MM.1S (cell line): ENCODE data around the gene CYB5R2.
A peak's percentile ranks its signal among the peaks of the same experiment; 100 is the strongest.
"Not testable (repeated sequence)": the region's sequence is repeated elsewhere in the genome, so short reads cannot be mapped to it uniquely, and the experiment has no call there.

ENCODE experiments used
- DNase-seq: peaks from one replicate; pipeline ENCODE4 v3.0.0-alpha.2; 2015
- H2AFZ ChIP-seq: fragments of 300-600 bp; sonication (generic); 2 replicates; pipeline ENCODE4 v1.6.0; 2016; ENCODE audit warnings: antibody characterized with exemption, low read length
- H3F3A ChIP-seq: fragments of 300-600 bp; sonication (generic); 2 replicates; pipeline ENCODE4 v1.6.1; 2016; ENCODE audit warnings: mild to moderate bottlenecking, antibody characterized with exemption, low read length, moderate library complexity, mixed read lengths; ENCODE audit not compliant: insufficient read depth
- H3K27ac ChIP-seq: fragments of 300-600 bp; sonication (generic); 2 replicates; pipeline ENCODE4 v1.5.1; 2016; ENCODE audit warnings: mild to moderate bottlenecking, low read length
- H3K27me3 ChIP-seq: fragments of 300-600 bp; sonication (generic); replicated peaks from 2 replicates; pipeline ENCODE4 v1.6.0; 2016; ENCODE audit warnings: low read length; ENCODE audit not compliant: insufficient read depth
- H3K36me3 ChIP-seq: fragments of 300-600 bp; sonication (generic); replicated peaks from 2 replicates; pipeline ENCODE4 v1.6.1; 2016; ENCODE audit warnings: mild to moderate bottlenecking, low read length, mixed read lengths; ENCODE audit not compliant: insufficient read depth
- H3K4me1 ChIP-seq: fragments of 300-600 bp; sonication (generic); 2 replicates; pipeline ENCODE4 v1.6.1; 2016; ENCODE audit warnings: low read length, mixed read lengths
- H3K4me2 ChIP-seq: fragments of 300-600 bp; sonication (generic); 2 replicates; pipeline ENCODE4 v1.6.0; 2016; ENCODE audit warnings: low read depth, low read length
- H3K4me3 ChIP-seq: fragments of 300-600 bp; sonication (generic); 2 replicates; pipeline ENCODE4 v1.5.1; 2016; ENCODE audit warnings: low read length, mixed read lengths
- H3K79me2 ChIP-seq: fragments of 300-600 bp; sonication (generic); 2 replicates; pipeline ENCODE4 v1.6.1; 2016; ENCODE audit warnings: mixed run types, low read length, mixed read lengths
- H3K9ac ChIP-seq: fragments of 300-600 bp; sonication (generic); 2 replicates; pipeline ENCODE4 v1.6.1; 2016; ENCODE audit warnings: low read length, mixed read lengths
- H3K9me2 ChIP-seq: fragments of 300-600 bp; sonication (generic); replicated peaks from 2 replicates; pipeline ENCODE4 v1.6.1; 2016; ENCODE audit warnings: mild to moderate bottlenecking, low read length, mixed read lengths; ENCODE audit not compliant: insufficient read depth
- H3K9me3 ChIP-seq: fragments of 300-600 bp; sonication (generic); replicated peaks from 2 replicates; pipeline ENCODE4 v1.6.1; 2016; ENCODE audit warnings: mild to moderate bottlenecking, low read length, mixed read lengths; ENCODE audit not compliant: insufficient read depth
- H4K20me1 ChIP-seq: fragments of 300-600 bp; sonication (generic); 2 replicates; pipeline ENCODE4 v1.6.1; 2016; ENCODE audit warnings: mild to moderate bottlenecking, low read length, moderate library complexity, mixed read lengths; ENCODE audit not compliant: insufficient read depth
- CTCF ChIP-seq: fragments of 300-600 bp; sonication (generic); IDR thresholded peaks from 2 replicates; pipeline ENCODE4 v1.5.1; 2016; ENCODE audit warnings: antibody characterized with exemption, low read length, mixed read lengths
- EZH2 ChIP-seq: fragments of 300-600 bp; sonication (generic); optimal IDR thresholded peaks from 2 replicates; pipeline ENCODE3; 2017; ENCODE audit warnings: low read depth, mild to moderate bottlenecking, antibody characterized with exemption, low read length, mixed read lengths
- EZH2phosphoT487 ChIP-seq: fragments of 300-600 bp; sonication (generic); IDR thresholded peaks from 2 replicates; pipeline ENCODE4 v1.6.1; 2018; ENCODE audit warnings: antibody characterized with exemption, low read length

The CYB5R2 gene

GRCh38 chr11:7666292-7666866 is 6.9 kb downstream of the CYB5R2 start:
- no peaks in the 10 kb centered on the region for H3K79me2 ChIP-seq
- peaks cover 19% of the 10 kb centered on the region for H3K4me1 ChIP-seq
- no peaks in the 10 kb centered on the region for H3K36me3 ChIP-seq
- no peak for TF ChIP-seq EZH2phosphoT487
- TF ChIP-seq CTCF: no peak
- TF ChIP-seq EZH2: no peak
- no peaks in the 10 kb centered on the region for H3K9me3 ChIP-seq
- no peaks in the 10 kb centered on the region for H3K9me2 ChIP-seq
- H2AFZ ChIP-seq: no peak overlapping the region
- no peak overlapping the region for H3K27ac ChIP-seq
- H3K4me3 ChIP-seq: no peak overlapping the region
- 0 out of 2 replicates have a peak, but pooled peaks cover 3% of the 10 kb centered on the region for H3F3A ChIP-seq
- no peak overlapping the region for H3K9ac ChIP-seq
- no peak for DNase-seq
- H4K20me1 ChIP-seq: no peaks in the 10 kb centered on the region
- no peak overlapping the region for H3K4me2 ChIP-seq
- H3K27me3 ChIP-seq: no peaks in the 10 kb centered on the region

GRCh38 chr11:7665473-7666291 is 7.6 kb downstream of the CYB5R2 start:
- no peak overlapping the region for H3K27ac ChIP-seq
- H2AFZ ChIP-seq: peak overlapping the region; percentile 51; the same call in 1 of the 2 replicates
- H3K9me3 ChIP-seq: no peaks in the 10 kb centered on the region
- no peaks in the 10 kb centered on the region for H3K36me3 ChIP-seq
- H3K4me2 ChIP-seq: peak overlapping the region; percentile 20; the same call in 1 of the 2 replicates
- no peaks in the 10 kb centered on the region for H4K20me1 ChIP-seq
- peaks cover 13% of the 10 kb centered on the region for H3K4me1 ChIP-seq
- H3K4me3 ChIP-seq: no peak overlapping the region
- peak; percentile 82 for DNase-seq
- no peak overlapping the region for H3K9ac ChIP-seq
- no peaks in the 10 kb centered on the region for H3K9me2 ChIP-seq
- H3K27me3 ChIP-seq: no peaks in the 10 kb centered on the region
- 0 out of 2 replicates have a peak, but pooled peaks cover 3% of the 10 kb centered on the region for H3F3A ChIP-seq
- peak; percentile 93 for TF ChIP-seq CTCF
- TF ChIP-seq EZH2phosphoT487: no peak
- no peak for TF ChIP-seq EZH2
- no peaks in the 10 kb centered on the region for H3K79me2 ChIP-seq

GRCh38 chr11:7664867-7665266 is 8.4 kb downstream of the CYB5R2 start:
- no peak overlapping the region for H3K4me3 ChIP-seq
- no peak overlapping the region for H3K4me2 ChIP-seq
- no peaks in the 10 kb centered on the region for H3K36me3 ChIP-seq
- no peaks in the 10 kb centered on the region for H4K20me1 ChIP-seq
- DNase-seq: no peak
- H2AFZ ChIP-seq: no peak overlapping the region
- H3K79me2 ChIP-seq: no peaks in the 10 kb centered on the region
- H3K9me2 ChIP-seq: no peaks in the 10 kb centered on the region
- H3K27me3 ChIP-seq: no peaks in the 10 kb centered on the region
- TF ChIP-seq EZH2 (no peak), CTCF (no peak), EZH2phosphoT487 (no peak)
- no peak overlapping the region for H3K9ac ChIP-seq
- H3K4me1 ChIP-seq: peaks cover 13% of the 10 kb centered on the region
- no peaks in the 10 kb centered on the region for H3K9me3 ChIP-seq
- 0 out of 2 replicates have a peak, but pooled peaks cover 3% of the 10 kb centered on the region for H3F3A ChIP-seq
- no peak overlapping the region for H3K27ac ChIP-seq

- not testable (repeated sequence) for H3K27ac ChIP-seq, H3K79me2 ChIP-seq, H3F3A ChIP-seq, DNase-seq, H3K9ac ChIP-seq, H2AFZ ChIP-seq, H3K4me2 ChIP-seq, H3K9me3 ChIP-seq, H3K9me2 ChIP-seq, H3K27me3 ChIP-seq, H3K4me3 ChIP-seq, H4K20me1 ChIP-seq, H3K36me3 ChIP-seq
- H3K4me1 ChIP-seq: peaks cover 13% of the 10 kb centered on the region
These were observed 9.8 kb downstream of the CYB5R2 start for GRCh38 chr11:7663531-7663930.
